Liver (tissue), 9 donors: ENCODE measurements around the gene TM4SF1. TPM values are rescaled to one million over a fixed set of nuclear protein-coding genes. Genes with fewer than 3 reads are reported as not detected.

Experiments
- DNase-seq: peaks from one replicate; pipeline ENCODE4 v3.0.0-alpha.2; 2017; ENCODE audit warnings: low spot score
- H3K27ac ChIP-seq, 2 donors: one replicate each; pipeline ENCODE4 v1.7.0; 2013; ENCODE audit warnings: inconsistent platforms in 2 of 2, low read length in 2 of 2, control low read depth in 1 of 2, low read depth in 1 of 2, mild to moderate bottlenecking in 1 of 2
- H3K27me3 ChIP-seq, 4 donors: one replicate each; pipeline versions ENCODE4 v1.6.1 to v1.7.0; 2013; ENCODE audit warnings: low read length in 3 of 4, inconsistent platforms in 1 of 4, mild to moderate bottlenecking in 1 of 4, moderate library complexity in 1 of 4; ENCODE audit not compliant: control insufficient read depth in 4 of 4, insufficient read depth in 4 of 4
- H3K36me3 ChIP-seq, 4 donors: one replicate each; pipeline versions ENCODE4 v1.6.1 to v1.7.0; 2013; ENCODE audit warnings: low read length in 3 of 4, mild to moderate bottlenecking in 3 of 4, low read depth in 1 of 4, moderate library complexity in 1 of 4; ENCODE audit not compliant: control insufficient read depth in 4 of 4, insufficient read depth in 3 of 4
- H3K4me1 ChIP-seq, 4 donors: one replicate each; pipeline versions ENCODE4 v1.6.1 to v1.7.0; 2013; ENCODE audit warnings: low read length in 3 of 4, mild to moderate bottlenecking in 3 of 4, moderate library complexity in 1 of 4; ENCODE audit not compliant: control insufficient read depth in 4 of 4, insufficient read depth in 4 of 4
- H3K4me3 ChIP-seq, 3 donors: one replicate each; pipeline versions ENCODE4 v1.6.1 to v1.7.0; 2013; ENCODE audit warnings: low read length in 3 of 3, control low read depth in 1 of 3, low read depth in 1 of 3, mild to moderate bottlenecking in 1 of 3
- H3K9ac ChIP-seq, 2 donors: one replicate each; pipeline ENCODE4 v1.7.0; 2013; ENCODE audit warnings: low read length in 2 of 2, mild to moderate bottlenecking in 2 of 2, moderate library complexity in 2 of 2, control low read depth in 1 of 2, low read depth in 1 of 2
- H3K9me3 ChIP-seq, 4 donors: one replicate each; pipeline versions ENCODE4 v1.6.1 to v1.7.0; 2013; ENCODE audit warnings: low read length in 3 of 4; ENCODE audit not compliant: control insufficient read depth in 4 of 4
- EGR1 ChIP-seq, 2 donors: IDR thresholded peaks; 2 replicates each; pipeline ENCODE4 v1.6.1; 2016 to 2018; ENCODE audit warnings: antibody characterized with exemption in 2 of 2, low read depth in 2 of 2
- FOXA1 ChIP-seq: IDR thresholded peaks from 2 replicates; pipeline ENCODE4 v1.6.1; 2016; ENCODE audit warnings: antibody characterized with exemption
- FOXA2 ChIP-seq: IDR thresholded peaks from 2 replicates; pipeline ENCODE4 v1.6.1; 2016; ENCODE audit warnings: antibody characterized with exemption
- GABPA ChIP-seq, 2 donors: IDR thresholded peaks in 1 of 2; conservative IDR thresholded peaks in 1 of 2; 2 replicates each; pipeline ENCODE4 v1.6.1; 2016; ENCODE audit warnings: antibody characterized with exemption in 2 of 2, mild to moderate bottlenecking in 1 of 2, moderate library complexity in 1 of 2
- HNF4A ChIP-seq, 2 donors: conservative IDR thresholded peaks; 2 replicates each; pipeline ENCODE4 v1.6.1; 2016; ENCODE audit warnings: antibody characterized with exemption in 2 of 2, mild to moderate bottlenecking in 2 of 2
- HNF4G ChIP-seq: IDR thresholded peaks from 2 replicates; pipeline ENCODE4 v1.6.1; 2016; ENCODE audit warnings: antibody characterized with exemption
- JUND ChIP-seq, 2 donors: IDR thresholded peaks; 2 replicates each; pipeline ENCODE4 v1.6.1; 2016; ENCODE audit warnings: antibody characterized with exemption in 2 of 2
- NR2F2 ChIP-seq: IDR thresholded peaks from 2 replicates; pipeline ENCODE4 v1.6.1; 2016; ENCODE audit warnings: antibody characterized with exemption
- RXRA ChIP-seq, 2 donors: IDR thresholded peaks; 2 replicates each; pipeline ENCODE4 v1.6.1; 2017 to 2018; ENCODE audit warnings: antibody characterized with exemption in 2 of 2, mild to moderate bottlenecking in 1 of 2
- SP1 ChIP-seq: IDR thresholded peaks from 2 replicates; pipeline ENCODE4 v1.6.1; 2018; ENCODE audit warnings: antibody characterized with exemption, mild to moderate bottlenecking
- TAF1 ChIP-seq: conservative IDR thresholded peaks from 2 replicates; pipeline ENCODE4 v1.6.1; 2016; ENCODE audit warnings: antibody characterized with exemption, mild to moderate bottlenecking
- YY1 ChIP-seq: IDR thresholded peaks from 2 replicates; pipeline ENCODE4 v1.6.1; 2016; ENCODE audit warnings: antibody characterized with exemption, mild to moderate bottlenecking
- WGBS: extraction: QIAGEN DNeasy Blood & Tissue Kit; methylation state at CpG from one replicate; pipeline ENCODE4 v1.1.7; 2013; 5-methylcytosine and 5-hydroxymethylcytosine counted together
- polyA plus RNA-seq, 2 donors: library from polyadenylated mRNA; stranded (reverse) in 1 of 2; unstranded in 1 of 2; fragments of 200-250 nt in 1 of 2; fragments of >200 nt in 1 of 2; fragmentation: Nextera tagmentation in 1 of 2; extraction: Ambion mirVana in 1 of 2; gene quantifications; one replicate each; pipeline versions ENCODE4 v1.2.1 to v1.2.3, GENCODE V29; 2013 to 2015
- total RNA-seq, 2 donors: library from RNA; depleted of rRNA; stranded (reverse); fragments of >200 nt; gene quantifications; one replicate each; pipeline ENCODE4 v1.2.3, GENCODE V29; 2014
- TF ChIP-seq, protein P1 (sequence below): IDR thresholded peaks from 2 replicates; pipeline ENCODE4 v1.6.1; 2016; ENCODE audit warnings: antibody characterized with exemption
- TF ChIP-seq, protein P2 (sequence below): IDR thresholded peaks from 2 replicates; pipeline ENCODE4 v1.6.1; 2016; ENCODE audit warnings: antibody characterized with exemption, mild to moderate bottlenecking
- TF ChIP-seq, protein P3 (sequence below): fragments of 150-350 bp; IDR thresholded peaks from 2 replicates; pipeline ENCODE4 v1.5.1; 2017; ENCODE audit warnings: improper control_type of control experiment, low read depth, low read length; ENCODE audit not compliant: missing input control
- donor health status: healthy.
- donor health status: healthy.
- donor health status: healthy.
- donor health status: healthy.
- donor health status: healthy.

Gene TM4SF1
- total and polyA plus RNA-seq, 4 donors: 20.0 to 31.5 (median 25.1) TPM

DNA sequence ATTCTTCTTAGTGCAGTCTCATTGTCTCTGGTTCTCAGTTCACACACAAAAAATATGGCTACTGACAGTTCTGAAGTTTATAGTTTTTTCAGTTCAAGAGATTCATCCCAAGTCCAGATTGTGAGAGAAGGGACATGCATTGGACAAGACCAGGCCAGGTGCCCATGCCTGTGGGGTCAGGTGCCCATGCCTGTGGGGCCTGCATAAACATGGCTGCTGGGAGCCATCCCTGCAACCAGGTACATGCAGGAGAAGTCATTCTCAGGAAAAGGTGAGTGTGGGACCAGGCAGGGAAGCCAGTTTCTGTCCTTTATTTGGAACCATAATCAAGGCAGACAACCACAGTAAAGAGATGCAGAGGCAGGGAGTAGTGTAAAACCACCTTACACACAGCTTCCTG, 6.3 kb upstream of the TM4SF1 start:
- Histone ChIP-seq H3K27me3 (no peaks in the 10 kb centered on the region), H3K4me3 (no peak overlapping the region), H3K9me3 (no peaks in the 10 kb centered on the region), H3K36me3 (no peaks in the 10 kb centered on the region), H3K4me1 (peaks cover 0 to 2% (median 0%) of the 10 kb centered on the region in 4 donors), H3K27ac (no peak overlapping the region), H3K9ac (no peak overlapping the region)
- TF ChIP-seq, protein P1, sequence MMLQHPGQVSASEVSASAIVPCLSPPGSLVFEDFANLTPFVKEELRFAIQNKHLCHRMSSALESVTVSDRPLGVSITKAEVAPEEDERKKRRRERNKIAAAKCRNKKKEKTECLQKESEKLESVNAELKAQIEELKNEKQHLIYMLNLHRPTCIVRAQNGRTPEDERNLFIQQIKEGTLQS: no peak
- TF ChIP-seq SP1: no peak
- no peak for TF ChIP-seq HNF4G
- DNase-seq: no peak

DNA sequence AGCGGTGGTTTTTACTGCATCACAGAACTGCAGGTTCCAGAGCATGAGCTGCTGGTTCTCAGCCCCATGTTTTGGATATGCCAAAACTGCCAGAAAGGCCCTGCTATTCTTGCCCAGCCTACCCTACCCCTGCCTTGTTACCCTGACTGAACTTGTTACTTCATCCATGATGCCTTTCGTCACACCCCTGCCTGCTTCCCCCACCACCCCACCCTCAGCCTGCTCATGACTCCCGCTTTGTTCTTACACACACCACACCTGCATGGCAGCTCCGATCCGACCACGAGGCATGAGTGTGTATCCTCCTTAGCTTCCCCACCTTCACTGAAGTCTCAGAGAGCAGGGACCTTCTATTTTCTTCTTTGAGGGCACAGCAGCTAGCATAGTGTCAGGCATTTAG, 5.1 kb upstream of the TM4SF1 start:
- no peak for DNase-seq
- Histone ChIP-seq H3K9me3 (no peaks in the 10 kb centered on the region), H3K4me3 (no peak overlapping the region), H3K36me3 (no peaks in the 10 kb centered on the region), H3K27me3 (no peaks in the 10 kb centered on the region), H3K9ac (no peak overlapping the region), H3K27ac (no peak overlapping the region), H3K4me1 (peaks cover 4 to 11% (median 5%) of the 10 kb centered on the region in 4 donors)
- WGBS: 92% methylated on average over 6 of the region's 6 CpGs
- TF ChIP-seq HNF4G (no peak), FOXA2 (no peak), RXRA (IDR thresholded peaks at IDR 0.05) (no peak), JUND (IDR thresholded peaks at IDR 0.05) (no peak), SP1 (no peak), NR2F2 (no peak), HNF4A (conservative IDR thresholded peaks at IDR 0.05) (no peak), FOXA1 (no peak), EGR1 (IDR thresholded peaks at IDR 0.05; ENCODE audit: low read depth in 2 of 2) (no peak), TAF1 (no peak)

DNA sequence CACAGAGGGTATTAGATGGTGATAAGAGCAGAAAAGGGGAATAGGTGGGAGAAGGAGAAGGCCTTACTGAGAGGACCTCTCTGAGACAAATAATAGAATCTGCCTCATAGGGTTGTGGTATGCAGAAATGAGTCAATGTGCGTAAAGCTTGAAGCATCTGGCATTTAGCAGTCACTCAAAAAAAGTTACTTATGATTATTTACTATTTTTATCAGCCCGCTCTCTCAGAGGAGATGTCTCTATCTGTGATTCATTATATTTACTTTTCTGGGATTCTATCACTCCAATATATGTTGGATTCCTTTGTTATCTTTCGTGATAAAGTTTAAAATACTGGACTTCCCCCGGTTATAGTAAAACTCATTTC, 4.6 kb upstream of the TM4SF1 start:
- no peak for DNase-seq
- peaks cover 4 to 15% (median 8%) of the 10 kb centered on the region in 4 donors for H3K4me1 ChIP-seq
- TF ChIP-seq NR2F2 (no peak), HNF4A (conservative IDR thresholded peaks at IDR 0.05) (no peak), GABPA (IDR thresholded peaks at IDR 0.05 in 1 of 2, conservative IDR thresholded peaks at IDR 0.05 in 1 of 2) (no peak), EGR1 (IDR thresholded peaks at IDR 0.05; ENCODE audit: low read depth in 2 of 2) (no peak), SP1 (no peak), YY1 (no peak), JUND (IDR thresholded peaks at IDR 0.05) (no peak)
- TF ChIP-seq, protein P2, sequence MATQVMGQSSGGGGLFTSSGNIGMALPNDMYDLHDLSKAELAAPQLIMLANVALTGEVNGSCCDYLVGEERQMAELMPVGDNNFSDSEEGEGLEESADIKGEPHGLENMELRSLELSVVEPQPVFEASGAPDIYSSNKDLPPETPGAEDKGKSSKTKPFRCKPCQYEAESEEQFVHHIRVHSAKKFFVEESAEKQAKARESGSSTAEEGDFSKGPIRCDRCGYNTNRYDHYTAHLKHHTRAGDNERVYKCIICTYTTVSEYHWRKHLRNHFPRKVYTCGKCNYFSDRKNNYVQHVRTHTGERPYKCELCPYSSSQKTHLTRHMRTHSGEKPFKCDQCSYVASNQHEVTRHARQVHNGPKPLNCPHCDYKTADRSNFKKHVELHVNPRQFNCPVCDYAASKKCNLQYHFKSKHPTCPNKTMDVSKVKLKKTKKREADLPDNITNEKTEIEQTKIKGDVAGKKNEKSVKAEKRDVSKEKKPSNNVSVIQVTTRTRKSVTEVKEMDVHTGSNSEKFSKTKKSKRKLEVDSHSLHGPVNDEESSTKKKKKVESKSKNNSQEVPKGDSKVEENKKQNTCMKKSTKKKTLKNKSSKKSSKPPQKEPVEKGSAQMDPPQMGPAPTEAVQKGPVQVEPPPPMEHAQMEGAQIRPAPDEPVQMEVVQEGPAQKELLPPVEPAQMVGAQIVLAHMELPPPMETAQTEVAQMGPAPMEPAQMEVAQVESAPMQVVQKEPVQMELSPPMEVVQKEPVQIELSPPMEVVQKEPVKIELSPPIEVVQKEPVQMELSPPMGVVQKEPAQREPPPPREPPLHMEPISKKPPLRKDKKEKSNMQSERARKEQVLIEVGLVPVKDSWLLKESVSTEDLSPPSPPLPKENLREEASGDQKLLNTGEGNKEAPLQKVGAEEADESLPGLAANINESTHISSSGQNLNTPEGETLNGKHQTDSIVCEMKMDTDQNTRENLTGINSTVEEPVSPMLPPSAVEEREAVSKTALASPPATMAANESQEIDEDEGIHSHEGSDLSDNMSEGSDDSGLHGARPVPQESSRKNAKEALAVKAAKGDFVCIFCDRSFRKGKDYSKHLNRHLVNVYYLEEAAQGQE: no peak
- TF ChIP-seq, protein P3, sequence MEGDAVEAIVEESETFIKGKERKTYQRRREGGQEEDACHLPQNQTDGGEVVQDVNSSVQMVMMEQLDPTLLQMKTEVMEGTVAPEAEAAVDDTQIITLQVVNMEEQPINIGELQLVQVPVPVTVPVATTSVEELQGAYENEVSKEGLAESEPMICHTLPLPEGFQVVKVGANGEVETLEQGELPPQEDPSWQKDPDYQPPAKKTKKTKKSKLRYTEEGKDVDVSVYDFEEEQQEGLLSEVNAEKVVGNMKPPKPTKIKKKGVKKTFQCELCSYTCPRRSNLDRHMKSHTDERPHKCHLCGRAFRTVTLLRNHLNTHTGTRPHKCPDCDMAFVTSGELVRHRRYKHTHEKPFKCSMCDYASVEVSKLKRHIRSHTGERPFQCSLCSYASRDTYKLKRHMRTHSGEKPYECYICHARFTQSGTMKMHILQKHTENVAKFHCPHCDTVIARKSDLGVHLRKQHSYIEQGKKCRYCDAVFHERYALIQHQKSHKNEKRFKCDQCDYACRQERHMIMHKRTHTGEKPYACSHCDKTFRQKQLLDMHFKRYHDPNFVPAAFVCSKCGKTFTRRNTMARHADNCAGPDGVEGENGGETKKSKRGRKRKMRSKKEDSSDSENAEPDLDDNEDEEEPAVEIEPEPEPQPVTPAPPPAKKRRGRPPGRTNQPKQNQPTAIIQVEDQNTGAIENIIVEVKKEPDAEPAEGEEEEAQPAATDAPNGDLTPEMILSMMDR: no peak
- no peaks in the 10 kb centered on the region for H3K9me3 ChIP-seq
- WGBS: 81% methylated on average over 4 of the region's 4 CpGs
- H3K27me3 ChIP-seq: no peaks in the 10 kb centered on the region
- H3K4me3 ChIP-seq: no peak overlapping the region
- H3K27ac ChIP-seq: no peak overlapping the region
- H3K9ac ChIP-seq: no peak overlapping the region
- no peaks in the 10 kb centered on the region for H3K36me3 ChIP-seq
